Measurements from ENCODE around the gene ATXN1. TPM values are rescaled to one million over a fixed set of nuclear protein-coding genes. Genes with fewer than 3 reads are reported as not detected.
"Not testable (repeated sequence)": the region's sequence is repeated elsewhere in the genome, so short reads cannot be mapped to it uniquely, and the experiment has no call there.

Gene ATXN1
- total RNA-seq, 1 donor from 2014 or later, result 27.2 TPM

DNA sequence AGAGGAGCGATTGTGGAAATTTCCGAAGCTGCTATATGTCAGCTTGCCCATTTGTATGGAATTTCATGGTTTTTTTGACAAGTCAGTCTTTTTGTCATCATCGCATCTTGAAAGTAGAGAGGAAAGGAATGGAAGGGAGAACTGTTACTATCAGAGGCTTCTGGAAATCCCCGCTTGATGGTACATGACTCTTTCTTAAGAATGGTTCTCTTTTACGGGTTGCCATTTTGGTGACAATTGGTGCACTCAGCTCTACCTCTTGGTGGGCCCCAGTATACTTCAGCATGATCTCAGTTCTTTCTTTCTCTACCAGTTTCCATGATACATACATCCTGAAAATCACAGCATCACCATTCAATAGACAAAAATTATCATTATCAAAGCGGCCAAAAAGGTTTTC lies 146.0 kb downstream of the ATXN1 start:
- DNase-seq (ENCODE audit: low read depth), result not testable (repeated sequence)

DNA sequence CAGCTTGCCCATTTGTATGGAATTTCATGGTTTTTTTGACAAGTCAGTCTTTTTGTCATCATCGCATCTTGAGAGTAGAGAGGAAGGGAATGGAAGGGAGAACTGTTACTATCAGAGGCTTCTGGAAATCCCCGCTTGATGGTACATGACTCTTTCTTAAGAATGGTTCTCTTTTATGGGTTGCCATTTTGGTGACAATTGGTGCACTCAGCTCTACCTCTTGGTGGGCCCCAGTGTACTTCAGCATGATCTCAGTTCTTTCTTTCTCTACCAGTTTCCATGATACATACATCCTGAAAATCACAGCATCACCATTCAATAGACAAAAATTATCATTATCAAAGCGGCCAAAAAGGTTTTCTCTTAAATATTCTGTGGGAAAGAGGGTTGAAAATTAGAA lies 147.1 kb downstream of the ATXN1 start:
- not testable (repeated sequence) for DNase-seq (ENCODE audit: low read depth)

DNA sequence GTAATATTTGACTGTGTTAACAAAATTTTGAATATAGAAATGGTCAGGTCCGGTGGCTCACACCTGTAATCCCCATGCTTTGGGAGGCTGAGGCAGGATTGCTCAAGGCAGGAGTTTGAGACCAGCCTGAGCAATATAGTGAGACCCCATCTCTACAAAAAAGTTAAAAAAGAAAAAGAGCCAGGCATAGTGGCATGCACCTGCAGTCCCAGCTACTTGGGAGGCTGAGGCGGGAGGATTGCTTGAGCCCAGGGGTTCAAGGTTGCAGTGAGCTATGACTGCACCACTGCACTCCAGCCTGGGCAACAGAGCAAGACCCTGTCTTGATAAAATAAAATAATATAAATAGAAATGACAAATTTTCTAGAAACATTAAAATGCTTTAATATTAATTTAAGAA lies 147.8 kb downstream of the ATXN1 start:
- DNase-seq (ENCODE audit: low read depth), result not testable (repeated sequence)

DNA sequence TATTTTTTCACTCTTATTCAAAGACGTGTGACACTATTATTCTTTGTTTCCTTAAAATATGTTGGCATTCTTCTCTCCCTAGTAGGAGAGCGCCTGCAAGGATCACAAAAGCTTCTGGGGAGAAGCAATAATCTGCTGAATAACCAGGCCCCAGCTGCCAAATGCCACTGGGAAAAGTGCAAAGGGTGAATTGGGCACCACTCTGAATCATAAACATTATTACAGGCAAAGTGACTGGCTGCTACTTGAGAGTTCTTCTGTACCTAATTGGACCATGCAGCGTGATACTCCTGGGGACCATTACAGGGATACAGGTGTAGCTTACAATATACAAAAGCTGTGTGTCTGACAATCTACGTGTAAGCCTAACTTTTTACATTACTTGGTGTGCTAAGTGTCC lies 152.8 kb downstream of the ATXN1 start:
- DNase-seq (ENCODE audit: low read depth), result no peak

DNA sequence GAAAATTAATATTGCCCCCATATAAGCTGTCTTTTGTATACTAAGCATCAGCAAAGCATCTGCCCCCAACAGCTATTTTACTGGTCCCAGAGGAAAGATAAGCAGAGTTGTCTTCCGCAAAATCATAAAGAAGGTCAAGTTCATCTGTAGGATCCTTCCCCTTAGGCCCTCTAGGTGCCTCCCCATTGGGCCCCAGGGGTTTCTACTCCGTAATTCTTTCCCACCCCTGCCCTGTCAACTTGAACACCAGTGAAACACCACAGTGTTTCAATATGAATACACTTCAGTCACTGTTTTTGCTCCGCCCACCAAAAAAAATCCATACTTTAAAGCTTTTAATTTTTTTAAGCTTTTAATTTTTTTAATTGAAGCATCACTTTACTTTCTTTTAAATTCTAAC lies 159.2 kb downstream of the ATXN1 start:
- no peak for DNase-seq (ENCODE audit: low read depth)

DNA sequence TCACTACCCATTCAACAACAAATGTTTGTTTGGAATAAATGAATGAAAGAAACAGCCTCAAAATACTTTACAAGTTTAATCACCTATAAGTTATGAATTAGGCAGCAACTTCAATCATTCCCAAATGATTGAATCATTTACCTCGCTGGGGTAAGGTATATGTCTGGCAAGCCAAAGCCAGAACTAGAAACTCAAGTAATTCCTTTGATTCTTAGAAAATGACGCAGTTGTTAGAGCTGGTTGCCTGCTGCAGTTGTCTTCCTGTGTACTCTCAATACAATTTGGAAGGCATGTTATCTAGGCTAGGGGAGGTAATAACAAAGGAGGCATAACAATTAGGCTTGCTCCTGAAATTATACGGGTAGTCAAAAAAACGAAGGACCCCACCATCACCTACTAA lies 160.6 kb downstream of the ATXN1 start:
- DNase-seq (ENCODE audit: low read depth), result no peak

DNA sequence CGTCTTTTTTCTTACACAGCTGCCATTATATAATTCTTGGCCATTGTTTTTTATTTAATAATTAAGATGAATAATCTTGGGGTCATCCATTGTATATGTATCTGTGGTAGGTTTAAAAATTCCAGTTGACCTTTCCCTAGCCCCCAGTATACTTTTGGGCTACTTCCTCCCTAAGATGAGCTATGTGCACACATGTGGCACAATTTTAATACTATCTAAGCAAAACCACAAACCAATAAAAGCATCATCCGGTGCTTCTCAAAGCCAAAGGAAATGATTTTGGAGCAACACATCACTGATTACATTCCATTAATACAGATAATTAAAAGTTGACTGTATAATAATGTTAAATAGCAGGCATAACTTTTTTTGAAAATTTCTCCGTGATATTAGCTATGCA lies 161.2 kb downstream of the ATXN1 start:
- no peak for DNase-seq (ENCODE audit: low read depth)

DNA sequence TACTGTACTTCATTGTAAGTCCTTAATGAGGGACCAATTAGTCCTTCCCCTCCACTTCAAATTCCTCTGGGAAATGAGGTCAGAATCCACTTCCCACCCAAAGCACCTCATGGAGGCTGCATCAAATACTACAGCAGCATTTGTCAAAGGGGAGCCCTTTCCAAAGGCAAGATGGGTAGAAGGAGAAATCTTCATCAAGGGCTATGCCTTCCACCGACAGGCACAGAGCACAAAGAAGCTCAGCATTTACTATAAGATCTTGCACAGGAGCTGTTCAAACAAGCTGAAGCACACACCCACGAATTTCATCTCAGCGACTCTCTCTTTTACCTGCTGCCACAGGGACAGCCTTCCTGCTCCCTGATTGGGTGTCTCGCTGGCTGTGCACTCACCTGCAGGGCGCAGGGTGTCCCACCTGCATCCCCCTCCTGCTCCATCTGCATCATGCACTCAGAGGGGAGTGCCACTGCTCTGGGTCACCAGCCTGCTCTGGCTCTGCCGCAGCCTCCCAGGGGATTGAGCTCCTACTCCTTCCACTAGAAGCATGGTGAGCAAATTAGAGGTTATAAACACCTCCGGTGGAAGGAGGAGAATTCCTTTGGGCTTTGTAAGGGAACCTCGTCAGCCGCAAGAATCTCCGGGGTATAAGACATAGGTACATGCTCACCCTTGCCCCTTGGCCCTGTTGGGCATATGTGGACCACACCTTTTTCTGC lies 164.5 kb downstream of the ATXN1 start:
- no peak for DNase-seq (ENCODE audit: low read depth)

DNA sequence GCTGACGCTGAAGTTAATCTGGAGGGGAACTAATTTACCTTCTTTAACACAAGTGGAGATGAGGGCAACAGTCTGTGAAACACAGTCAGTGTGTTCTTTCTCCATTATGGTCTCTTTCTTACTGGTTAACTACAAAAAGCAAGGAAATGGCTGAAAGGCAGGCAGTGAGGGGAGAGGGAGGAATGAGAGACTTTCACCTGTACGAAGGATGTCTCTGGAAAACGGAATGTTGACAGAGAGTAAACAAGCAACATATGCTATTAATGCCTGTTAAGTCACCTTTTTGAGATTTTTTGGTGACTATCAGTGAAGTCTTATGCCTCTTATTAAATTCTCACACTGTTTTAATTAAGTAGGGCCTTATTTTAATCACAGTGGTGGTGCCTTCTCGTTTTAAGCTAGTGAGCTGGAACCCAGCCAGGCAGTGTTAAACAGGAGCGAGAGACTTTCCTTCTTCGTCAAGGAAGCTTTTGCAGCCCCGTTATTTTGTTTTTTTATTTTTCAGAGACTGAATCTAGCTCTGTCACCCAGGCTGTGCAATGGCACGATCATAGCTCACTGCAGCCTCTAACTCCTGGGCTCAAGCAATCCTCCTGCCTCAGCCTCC lies 165.6 kb downstream of the ATXN1 start:
- no peak for DNase-seq (ENCODE audit: low read depth)

DNA sequence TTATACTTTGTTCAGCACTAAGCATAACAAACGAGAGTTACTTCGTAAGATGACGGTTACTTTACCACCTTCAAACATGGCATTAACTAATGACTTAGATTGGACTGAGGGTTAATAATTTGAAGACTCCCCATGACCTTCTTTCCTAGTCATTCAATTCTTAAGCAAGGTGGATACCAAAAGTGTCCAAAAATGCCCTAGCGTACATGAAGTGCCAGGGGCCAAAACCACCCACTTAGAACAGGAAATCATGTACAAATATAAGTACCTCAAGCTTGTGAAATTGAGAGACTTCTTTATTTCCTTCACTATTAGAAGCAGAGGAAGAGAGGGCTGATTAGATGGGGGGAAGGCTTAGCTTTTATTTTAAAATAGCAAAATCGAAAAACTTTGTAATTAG lies 166.4 kb downstream of the ATXN1 start:
- DNase-seq (ENCODE audit: low read depth), result peak; percentile 65

DNA sequence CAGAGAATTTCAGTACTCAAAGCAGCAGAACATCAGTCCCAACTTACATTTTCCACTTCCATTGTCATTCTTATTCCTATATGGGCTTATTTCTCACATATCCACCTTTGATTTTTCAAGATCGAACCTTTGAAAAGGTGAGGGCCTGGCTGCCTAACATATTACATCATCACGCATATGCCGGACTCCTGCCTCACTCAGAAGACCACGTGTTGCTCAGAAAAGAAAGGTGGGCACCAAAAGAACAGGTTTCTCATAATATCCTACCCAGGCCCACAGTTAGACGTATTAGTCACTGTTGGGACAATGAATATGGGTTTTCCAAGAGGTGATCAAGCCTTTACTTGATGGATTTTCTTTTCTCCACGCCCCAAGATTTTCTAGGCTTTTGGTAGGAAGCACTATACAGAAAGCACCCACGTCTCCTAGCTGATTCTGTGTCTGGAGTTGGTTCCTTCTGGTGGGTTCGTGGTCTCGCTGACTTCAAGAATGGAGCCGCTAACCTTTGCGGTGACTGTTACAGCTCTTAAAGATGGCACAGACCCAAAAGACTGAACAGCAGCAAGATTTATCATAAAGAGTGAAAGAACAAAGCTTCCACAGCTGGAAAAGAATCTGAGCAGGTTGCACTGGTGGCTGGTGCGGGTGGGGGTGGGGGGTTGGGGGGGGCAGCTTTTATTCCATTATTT lies 168.9 kb downstream of the ATXN1 start:
- no peak for DNase-seq (ENCODE audit: low read depth)

DNA sequence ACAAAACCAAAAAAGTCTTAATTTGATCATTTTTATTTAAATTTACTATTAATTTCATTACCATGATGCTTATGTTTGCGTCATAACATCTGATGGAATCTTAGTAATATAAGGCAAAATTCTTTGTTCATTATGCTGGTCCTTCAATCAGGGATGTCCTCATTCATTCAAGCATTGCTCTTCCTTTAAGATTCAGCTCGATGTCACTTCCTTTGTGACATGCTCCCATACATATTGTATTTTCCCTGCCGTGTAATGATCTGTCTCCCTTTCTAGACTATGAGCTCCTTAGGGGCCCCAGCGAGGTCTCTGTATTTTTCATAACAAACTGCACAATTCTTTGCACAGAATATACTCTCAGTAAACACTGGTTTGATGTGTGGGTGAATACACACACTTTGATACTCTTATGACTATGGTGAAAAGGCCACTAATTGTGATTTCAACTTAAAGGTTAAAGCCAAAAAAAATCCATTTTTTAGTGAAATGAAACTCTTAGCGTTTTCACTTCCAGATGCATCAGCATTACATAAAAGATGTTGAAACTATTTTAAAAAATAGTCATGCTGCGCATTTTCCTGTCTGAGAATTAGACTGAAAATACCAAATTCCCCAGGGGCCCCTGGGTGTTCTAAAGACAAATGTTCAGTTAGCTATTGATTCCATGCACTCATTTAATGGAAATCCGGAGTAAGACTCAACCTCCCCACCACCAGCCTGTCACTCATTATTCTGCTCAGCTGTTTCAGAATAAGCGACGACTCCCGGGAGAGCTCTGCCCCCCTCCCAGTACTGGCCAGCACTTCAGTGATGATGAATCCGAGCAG lies 169.7 kb downstream of the ATXN1 start:
- DNase-seq (ENCODE audit: low read depth), result no peak

DNA sequence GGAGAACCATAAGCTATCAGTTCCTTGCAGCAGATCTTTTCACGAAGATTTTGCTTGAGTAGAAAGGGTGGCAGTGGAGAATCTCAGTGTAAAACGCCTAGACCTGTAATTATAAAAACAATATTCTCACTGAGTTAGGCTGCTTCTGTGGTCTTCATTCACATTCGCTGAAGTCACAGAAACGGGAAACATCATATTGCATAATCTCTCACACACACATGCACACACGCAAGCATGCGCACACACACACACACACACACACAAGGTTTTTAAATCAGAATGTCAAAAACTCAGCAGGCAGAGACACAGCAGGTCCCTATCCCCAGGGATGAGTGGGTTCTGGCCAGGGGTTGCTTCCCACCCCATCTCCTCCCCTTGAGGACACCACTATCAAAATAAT lies 175.5 kb downstream of the ATXN1 start:
- peak; percentile 76 for DNase-seq (ENCODE audit: low read depth)

DNA sequence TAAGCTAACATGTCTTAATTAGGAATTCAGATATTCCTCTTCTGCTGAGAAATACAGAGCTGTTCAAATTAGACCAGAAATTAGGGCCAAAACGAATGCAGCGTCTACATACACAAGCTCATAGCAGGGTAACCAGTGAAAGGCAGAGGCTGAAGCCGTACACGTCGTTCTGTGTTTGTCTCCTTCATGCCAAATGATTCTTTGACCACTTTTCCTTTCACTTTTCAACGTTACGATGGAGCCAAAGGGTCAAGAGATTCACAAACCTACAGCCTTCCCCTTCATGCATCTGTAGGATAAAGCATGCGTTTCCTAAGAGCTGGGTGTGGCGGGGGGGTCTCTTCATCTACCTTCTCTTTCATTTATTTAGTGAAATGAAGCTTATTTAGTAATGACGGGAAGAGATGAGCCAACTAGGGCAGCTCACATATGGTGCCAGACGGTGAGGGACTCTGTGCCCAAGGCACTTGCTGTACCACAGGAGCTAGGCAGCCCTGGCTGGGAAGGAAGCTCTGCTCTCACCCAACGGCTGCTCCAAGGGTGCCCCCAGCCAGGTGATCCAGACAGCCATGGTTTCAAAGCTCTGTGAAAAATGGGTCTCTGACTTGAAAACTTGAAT lies 178.0 kb downstream of the ATXN1 start:
- DNase-seq (ENCODE audit: low read depth), result no peak

DNA sequence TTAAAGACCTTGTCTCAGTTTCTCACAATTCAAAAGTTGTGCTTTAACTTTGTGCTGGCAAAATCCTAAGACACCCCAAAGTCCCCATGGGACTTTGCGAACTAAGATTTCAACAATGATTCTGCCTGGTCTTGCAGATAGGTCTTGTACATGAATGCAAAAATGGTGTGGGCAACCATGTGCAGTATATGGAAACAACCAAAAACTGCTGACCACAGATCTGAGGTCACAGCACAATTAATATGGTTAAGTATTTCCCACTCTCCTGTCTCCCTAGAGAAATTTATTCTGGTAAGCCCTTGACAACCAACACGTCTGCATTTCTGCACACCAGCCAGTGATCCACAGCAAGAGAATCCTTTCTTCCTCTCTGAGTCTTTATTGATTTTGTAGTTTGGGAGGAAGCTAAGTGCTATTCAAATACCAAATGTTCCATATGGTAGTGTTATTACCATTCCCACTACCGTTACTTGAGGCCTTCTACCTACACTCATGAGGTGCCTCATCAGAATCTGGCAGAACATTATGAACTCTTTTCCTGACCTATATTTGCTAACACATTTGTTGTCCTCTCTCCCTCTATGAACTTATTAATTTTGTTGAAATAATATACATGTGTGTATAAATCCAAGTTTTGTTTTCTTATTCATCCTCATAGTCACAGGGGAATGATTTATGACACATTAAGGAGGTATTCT lies 178.7 kb downstream of the ATXN1 start:
- DNase-seq (ENCODE audit: low read depth), result peak; percentile 27

DNA sequence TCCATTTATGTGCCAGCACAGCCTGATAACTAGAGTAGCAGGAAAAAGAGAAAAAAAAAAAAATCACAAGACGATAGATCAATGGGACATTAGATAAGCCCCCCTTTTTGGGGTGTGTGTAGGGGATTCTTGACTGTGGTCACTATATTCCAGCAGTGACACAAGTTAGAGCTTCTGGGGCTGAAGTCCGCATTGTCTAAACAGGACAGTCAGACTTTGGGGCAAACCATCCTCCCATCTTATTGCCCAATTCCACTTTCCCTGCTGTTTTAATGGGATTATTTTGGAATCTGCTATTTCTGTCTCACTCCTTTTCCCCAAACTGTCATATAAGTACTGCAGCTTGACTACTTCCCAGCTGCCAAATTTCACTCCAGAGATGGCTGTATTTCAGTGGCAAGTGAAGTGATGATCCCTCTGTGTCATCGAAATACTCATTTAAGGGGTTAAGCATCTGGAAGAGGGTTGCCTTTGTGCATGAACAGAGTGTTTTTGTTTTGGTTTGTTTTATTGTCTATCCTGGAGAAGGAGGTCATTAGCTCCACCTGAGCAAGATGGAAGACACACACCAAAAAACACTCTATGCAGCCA lies 182.5 kb downstream of the ATXN1 start:
- DNase-seq (ENCODE audit: low read depth), result no peak

DNA sequence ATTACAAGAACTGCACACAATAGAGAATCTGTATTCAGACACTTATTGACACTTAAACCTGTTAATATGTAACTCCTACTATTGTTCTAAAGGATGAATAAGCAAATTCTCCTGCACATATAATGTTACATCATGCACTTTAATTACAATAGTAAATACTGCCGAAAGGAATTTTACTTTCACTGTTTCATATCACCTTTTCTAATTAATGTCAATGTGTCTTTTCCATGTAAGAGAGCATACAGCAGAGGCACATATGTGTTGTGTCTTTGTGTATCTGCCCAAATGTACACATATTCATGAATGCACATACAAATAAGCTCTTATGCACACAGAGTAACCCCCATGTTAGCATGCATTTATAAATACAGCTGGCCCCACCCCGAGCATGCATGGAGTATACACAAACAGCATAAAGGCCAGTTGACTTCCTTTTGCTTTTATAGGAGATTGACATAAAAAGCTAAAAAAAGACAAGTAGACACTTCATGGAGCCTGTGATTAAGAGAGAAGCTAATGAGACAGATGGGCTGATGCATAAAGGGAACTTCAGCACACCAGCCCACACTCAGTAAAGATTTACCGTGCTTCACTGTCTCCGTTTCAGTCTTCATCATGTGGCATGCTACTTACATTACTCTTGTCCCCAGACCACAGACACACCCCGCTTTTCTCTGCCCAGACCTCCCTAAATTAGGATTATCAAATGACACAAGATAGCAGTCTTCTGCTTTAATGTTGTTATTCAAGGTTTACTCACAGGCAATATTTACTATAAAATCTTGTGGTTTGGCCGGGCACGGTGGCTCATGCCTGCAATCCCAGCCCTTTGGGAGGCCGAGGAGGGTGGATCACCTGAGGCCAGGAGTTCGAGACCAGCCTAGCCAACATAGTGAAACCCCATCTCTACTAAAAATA lies 184.6 kb downstream of the ATXN1 start:
- peak; percentile 98 for DNase-seq (ENCODE audit: low read depth)

DNA sequence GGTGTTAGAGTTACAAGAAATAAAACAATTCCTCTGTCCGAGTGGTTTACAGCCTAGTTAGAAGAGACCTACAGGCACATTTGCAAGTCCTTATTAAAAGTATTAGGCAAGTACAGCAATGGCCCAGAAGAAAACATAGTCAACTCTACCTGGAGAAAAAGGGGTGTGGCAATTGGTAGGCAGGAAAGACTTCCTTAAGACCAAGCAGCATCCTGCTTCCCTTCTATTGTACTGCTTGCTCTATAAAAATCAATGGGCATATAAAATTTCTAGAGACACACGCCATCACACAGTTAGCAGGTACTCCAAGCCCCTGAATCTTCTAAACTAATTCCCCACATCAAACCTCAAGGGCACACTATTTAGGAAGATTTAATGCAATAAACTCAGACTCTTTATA lies 185.6 kb downstream of the ATXN1 start:
- DNase-seq (ENCODE audit: low read depth), result peak; percentile 36

DNA sequence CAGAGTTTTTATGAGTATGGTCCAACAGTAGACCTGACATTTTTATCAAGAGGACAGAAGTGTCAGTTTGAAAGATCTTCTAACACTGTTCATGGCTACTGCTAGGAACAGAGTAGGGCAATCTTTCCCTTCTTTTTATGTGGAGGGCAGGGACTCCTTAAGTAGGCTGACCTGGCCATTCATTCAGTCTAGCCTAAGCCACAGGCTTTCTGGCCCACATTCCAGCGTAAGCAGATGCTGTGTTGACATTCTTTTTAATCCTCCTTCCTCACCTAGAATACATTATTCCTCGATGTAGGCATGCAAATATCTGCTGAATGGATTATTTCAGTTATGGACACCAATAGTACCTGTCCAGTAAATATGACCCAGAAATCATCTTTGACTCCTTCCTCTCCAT lies 188.3 kb downstream of the ATXN1 start:
- DNase-seq (ENCODE audit: low read depth), result no peak

DNA sequence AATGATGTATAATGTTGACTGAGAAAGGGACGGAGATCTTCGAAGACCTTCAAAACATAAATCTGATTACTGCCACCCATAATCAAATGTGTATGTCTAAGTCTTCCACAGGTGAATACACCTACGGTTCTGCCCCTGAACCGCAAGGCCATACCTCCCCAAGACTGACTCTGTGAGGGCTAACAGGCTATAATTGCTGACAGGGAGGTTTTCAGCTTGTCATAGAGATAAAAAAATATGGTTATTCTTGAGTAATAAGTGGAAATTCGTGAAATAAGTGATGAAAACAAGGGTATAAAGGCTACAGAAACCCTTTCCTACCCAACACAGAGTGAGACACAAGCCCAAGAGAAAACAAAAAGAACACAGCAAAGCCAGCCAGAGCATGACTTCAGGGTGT lies 188.9 kb downstream of the ATXN1 start:
- no peak for DNase-seq (ENCODE audit: low read depth)
